Mammary epithelial cell (primary cell): ENCODE results near the gene ADD2.

Experiments
- CTCF ChIP-seq, 2 donors: IDR thresholded peaks in 1 of 2; conservative IDR thresholded peaks in 1 of 2; 2 replicates each; pipeline ENCODE4 v1.5.1; 2011 to 2012; ENCODE audit warnings: inconsistent platforms in 2 of 2, low read length in 2 of 2, mild to moderate bottlenecking in 2 of 2, control low read depth in 1 of 2, low read depth in 1 of 2; ENCODE audit not compliant: insufficient read depth in 1 of 2; ENCODE audit errors: extremely low read depth in 1 of 2
- EZH2 ChIP-seq: IDR thresholded peaks from 2 replicates; pipeline ENCODE4 v1.6.1; 2012; ENCODE audit warnings: low read length, inconsistent platforms, borderline replicate concordance

GRCh38 chr2:70775141-70775540 is 7.1 kb upstream of the ADD2 start:
- TF ChIP-seq CTCF (conservative IDR thresholded peaks at IDR 0.05 in 1 of 2, IDR thresholded peaks at IDR 0.05 in 1 of 2; ENCODE audit: extremely low read depth in 1 of 2, insufficient read depth in 1 of 2, low read depth in 1 of 2, low read length in 2 of 2) (no peak), EZH2 (no peak)
